ENCODE measurements around the gene VANGL1.

- TF ChIP-seq, protein P1, sequence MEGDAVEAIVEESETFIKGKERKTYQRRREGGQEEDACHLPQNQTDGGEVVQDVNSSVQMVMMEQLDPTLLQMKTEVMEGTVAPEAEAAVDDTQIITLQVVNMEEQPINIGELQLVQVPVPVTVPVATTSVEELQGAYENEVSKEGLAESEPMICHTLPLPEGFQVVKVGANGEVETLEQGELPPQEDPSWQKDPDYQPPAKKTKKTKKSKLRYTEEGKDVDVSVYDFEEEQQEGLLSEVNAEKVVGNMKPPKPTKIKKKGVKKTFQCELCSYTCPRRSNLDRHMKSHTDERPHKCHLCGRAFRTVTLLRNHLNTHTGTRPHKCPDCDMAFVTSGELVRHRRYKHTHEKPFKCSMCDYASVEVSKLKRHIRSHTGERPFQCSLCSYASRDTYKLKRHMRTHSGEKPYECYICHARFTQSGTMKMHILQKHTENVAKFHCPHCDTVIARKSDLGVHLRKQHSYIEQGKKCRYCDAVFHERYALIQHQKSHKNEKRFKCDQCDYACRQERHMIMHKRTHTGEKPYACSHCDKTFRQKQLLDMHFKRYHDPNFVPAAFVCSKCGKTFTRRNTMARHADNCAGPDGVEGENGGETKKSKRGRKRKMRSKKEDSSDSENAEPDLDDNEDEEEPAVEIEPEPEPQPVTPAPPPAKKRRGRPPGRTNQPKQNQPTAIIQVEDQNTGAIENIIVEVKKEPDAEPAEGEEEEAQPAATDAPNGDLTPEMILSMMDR (conservative IDR thresholded peaks at IDR 0.05 in 1 of 2, IDR thresholded peaks at IDR 0.05 in 1 of 2; ENCODE audit: extremely low read depth in 1 of 2, insufficient read depth in 1 of 2, low read depth in 1 of 2, low read length in 2 of 2): no peak
- TF ChIP-seq EZH2 (IDR thresholded peaks at IDR 0.05; ENCODE audit: borderline replicate concordance, low read length): no peak
Observed at GRCh38 chr1:115649964-115650363, 8.2 kb downstream of the VANGL1 start.
